ENCODE results near the gene S100A1. TPM values are rescaled to one million over a fixed set of nuclear protein-coding genes. Genes with fewer than 3 reads are reported as not detected.
A peak's percentile ranks its signal among the peaks of the same experiment; 100 is the strongest.
"Not testable (repeated sequence)": the region's sequence is repeated elsewhere in the genome, so short reads cannot be mapped to it uniquely, and the experiment has no call there.

The S100A1 gene
- total RNA-seq (83.1 TPM), polyA plus RNA-seq (ENCODE audit: insufficient read depth, low read depth, low replicate concordance) (332 TPM)
- long read RNA-seq, donor 1, transcript S100A1-201 (3 exons, 594 nt), result major isoform, 8 of 8 reads
- long read RNA-seq, donor 1, partial matches to known transcripts, result 0 of 8 reads
- long read RNA-seq, donor 1, other reads (novel, unspliced or antisense), result 0 of 8 reads
- long read RNA-seq, donor 2, transcript S100A1-201 (3 exons, 594 nt), result major isoform, 13 of 14 reads
- long read RNA-seq, donor 2, partial matches to known transcripts, result 0 of 14 reads
- long read RNA-seq, donor 2, other reads (novel, unspliced or antisense), result 0 of 14 reads
- long read RNA-seq, donor 3, transcript S100A1-201 (3 exons, 594 nt), result major isoform, 17 of 18 reads
- long read RNA-seq, donor 3, partial matches to known transcripts, result 0 of 18 reads
- long read RNA-seq, donor 3, other reads (novel, unspliced or antisense), result 0 of 18 reads
- long read RNA-seq, donor 4, transcript S100A1-201 (3 exons, 594 nt), result major isoform, 9 of 11 reads
- long read RNA-seq, donor 4, partial matches to known transcripts, result 0 of 11 reads
- long read RNA-seq, donor 4, other reads (novel, unspliced or antisense), result 0 of 11 reads
- long read RNA-seq, donor 5, partial matches to known transcripts, result 142 of 143 reads
- long read RNA-seq, donor 5, other reads (novel, unspliced or antisense), result 0 of 143 reads
- long read RNA-seq, donor 6, transcript S100A1-201 (3 exons, 594 nt), result major isoform, 22 of 26 reads
- long read RNA-seq, donor 6, partial matches to known transcripts, result 0 of 26 reads
- long read RNA-seq, donor 6, other reads (novel, unspliced or antisense), result 0 of 26 reads
- long read RNA-seq, donor 7, partial matches to known transcripts, result 0 of 3 reads
- long read RNA-seq, donor 7, other reads (novel, unspliced or antisense), result 2 of 3 reads
- long read RNA-seq, donor 8, transcript S100A1-201 (3 exons, 594 nt), result major isoform, 7 of 7 reads
- long read RNA-seq, donor 8, partial matches to known transcripts, result 0 of 7 reads
- long read RNA-seq, donor 8, other reads (novel, unspliced or antisense), result 0 of 7 reads
- long read RNA-seq, donor 9, transcript S100A1-201 (3 exons, 594 nt), result major isoform, 7 of 7 reads
- long read RNA-seq, donor 9, partial matches to known transcripts, result 0 of 7 reads
- long read RNA-seq, donor 9, other reads (novel, unspliced or antisense), result 0 of 7 reads
- long read RNA-seq, donor 10, transcript S100A1-201 (3 exons, 594 nt), result major isoform, 12 of 16 reads
- long read RNA-seq, donor 10, partial matches to known transcripts, result 0 of 16 reads
- long read RNA-seq, donor 10, other reads (novel, unspliced or antisense), result 0 of 16 reads

DNA sequence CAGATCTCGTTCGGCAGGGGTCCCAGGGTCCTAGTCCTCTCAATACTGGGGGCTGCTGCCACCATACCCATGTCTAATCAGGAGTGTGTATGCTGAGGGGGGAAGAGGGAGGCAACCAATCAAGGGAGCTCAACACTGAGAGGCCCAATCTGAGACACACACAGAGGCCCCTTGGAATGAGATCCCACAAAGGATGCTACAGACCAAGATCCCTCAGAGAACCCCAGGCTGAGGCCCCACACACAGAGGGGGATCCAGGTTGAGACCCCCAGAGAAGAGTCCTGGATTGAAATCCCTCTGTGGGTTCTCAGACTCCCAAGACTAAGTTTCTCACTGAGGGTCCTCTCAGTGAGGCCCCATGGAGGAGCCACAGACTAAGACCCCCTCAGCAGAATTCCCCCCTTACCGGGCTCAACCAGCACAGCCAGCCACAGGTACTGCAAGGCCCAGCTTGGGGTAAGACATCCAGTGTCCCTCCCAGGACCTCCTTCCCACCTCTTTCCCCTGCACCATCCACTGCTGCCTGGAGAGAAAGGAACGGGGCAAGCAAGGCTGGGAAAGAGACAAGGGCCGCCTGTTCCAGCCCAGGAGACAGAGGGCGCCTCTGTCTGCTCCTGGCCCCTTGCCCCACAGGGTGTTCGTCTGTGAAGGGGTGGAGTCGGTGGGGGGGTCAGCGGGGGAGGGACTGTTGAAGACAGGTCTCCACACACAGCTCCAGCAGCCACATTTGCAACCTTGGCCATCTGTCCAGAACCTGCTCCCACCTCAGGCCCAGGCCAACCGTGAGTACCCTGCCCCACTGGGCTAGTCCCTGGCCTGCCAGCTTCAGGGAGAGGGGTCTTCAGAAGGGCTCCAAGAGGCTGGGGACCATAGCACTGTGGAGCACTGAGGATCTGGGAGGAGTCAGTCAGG is at the start of gene S100A1:
TSS of gene S100A1 (plus strand) at position 720 of the 912 bp plus-strand sequence. CDS start 2,088 bp downstream, outside the sequence.
- peak within 1 kb of the TSS; percentile 49 to 91 (median 71) for H3K9ac ChIP-seq (ENCODE audit: low read length in 3 of 3)
- H3K27me3 ChIP-seq (ENCODE audit: control insufficient read depth, insufficient read depth, low read length), result no peaks in the 10 kb centered on the region
- peak within 1 kb of the TSS; percentile 89 for H3K27ac ChIP-seq (ENCODE audit: low read depth in 2 of 2, low read length in 2 of 2)
- peaks cover 0 to 37% (median 21%) of the 10 kb centered on the region in 3 donors for H3K4me1 ChIP-seq (ENCODE audit: control insufficient read depth in 2 of 3, insufficient read depth in 2 of 3, low read depth in 1 of 3, low read length in 3 of 3)
- FAIRE-seq (no peak), DNase-seq (peak in 2 of 5 donors; percentile 78 to 79)
- H3K36me3 ChIP-seq (ENCODE audit: control insufficient read depth in 2 of 3, insufficient read depth in 3 of 3, low read length in 3 of 3), result peaks cover 0 to 4% (median 0%) of the 10 kb centered on the region in 3 donors
- peak within 1 kb of the TSS; percentile 63 to 84 (median 68) for H3K4me3 ChIP-seq (ENCODE audit: low read length in 3 of 3)
- TF ChIP-seq, protein P1, sequence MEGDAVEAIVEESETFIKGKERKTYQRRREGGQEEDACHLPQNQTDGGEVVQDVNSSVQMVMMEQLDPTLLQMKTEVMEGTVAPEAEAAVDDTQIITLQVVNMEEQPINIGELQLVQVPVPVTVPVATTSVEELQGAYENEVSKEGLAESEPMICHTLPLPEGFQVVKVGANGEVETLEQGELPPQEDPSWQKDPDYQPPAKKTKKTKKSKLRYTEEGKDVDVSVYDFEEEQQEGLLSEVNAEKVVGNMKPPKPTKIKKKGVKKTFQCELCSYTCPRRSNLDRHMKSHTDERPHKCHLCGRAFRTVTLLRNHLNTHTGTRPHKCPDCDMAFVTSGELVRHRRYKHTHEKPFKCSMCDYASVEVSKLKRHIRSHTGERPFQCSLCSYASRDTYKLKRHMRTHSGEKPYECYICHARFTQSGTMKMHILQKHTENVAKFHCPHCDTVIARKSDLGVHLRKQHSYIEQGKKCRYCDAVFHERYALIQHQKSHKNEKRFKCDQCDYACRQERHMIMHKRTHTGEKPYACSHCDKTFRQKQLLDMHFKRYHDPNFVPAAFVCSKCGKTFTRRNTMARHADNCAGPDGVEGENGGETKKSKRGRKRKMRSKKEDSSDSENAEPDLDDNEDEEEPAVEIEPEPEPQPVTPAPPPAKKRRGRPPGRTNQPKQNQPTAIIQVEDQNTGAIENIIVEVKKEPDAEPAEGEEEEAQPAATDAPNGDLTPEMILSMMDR (IDR thresholded peaks at IDR 0.05; ENCODE audit: borderline replicate concordance, extremely low read depth, insufficient read depth), result peak; percentile 4
- no peaks in the 10 kb centered on the region for H3K9me3 ChIP-seq (ENCODE audit: control insufficient read depth in 2 of 3, insufficient read depth in 1 of 3, low read length in 3 of 3)
- intact Hi-C loops (cut with DNase I), result no loop called here

DNA sequence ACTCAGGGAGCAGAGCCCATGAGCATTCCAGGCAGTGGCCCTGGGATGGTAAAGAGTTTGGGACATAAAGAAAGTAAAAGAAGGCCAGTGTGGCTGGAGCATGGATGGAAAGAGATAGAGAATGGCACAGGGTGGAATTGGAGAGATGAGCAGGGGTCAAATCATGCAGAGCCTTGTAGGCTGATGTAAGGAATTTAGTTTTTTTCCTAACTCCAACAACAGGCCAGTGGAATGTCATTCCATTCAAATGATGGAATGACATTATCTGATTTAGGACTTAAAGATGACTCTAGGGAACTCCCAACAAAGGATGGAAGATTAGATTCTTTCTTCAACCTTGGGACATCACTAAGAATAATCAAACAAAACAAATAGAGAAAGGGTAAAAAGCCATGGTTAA is 49.7 kb upstream of the S100A1 start:
- FAIRE-seq, result no peak
- H3K9ac ChIP-seq (ENCODE audit: low read length in 3 of 3), result no peak overlapping the region
- no peaks in the 10 kb centered on the region for H3K27me3 ChIP-seq (ENCODE audit: control insufficient read depth, insufficient read depth, low read length)
- DNase-seq, result no peak
- H3K36me3 ChIP-seq (ENCODE audit: control insufficient read depth in 2 of 3, insufficient read depth in 3 of 3, low read length in 3 of 3), result no peaks in the 10 kb centered on the region
- TF ChIP-seq, protein P1 (IDR thresholded peaks at IDR 0.05; ENCODE audit: borderline replicate concordance, extremely low read depth, insufficient read depth), result no peak
- no peaks in the 10 kb centered on the region for H3K4me1 ChIP-seq (ENCODE audit: control insufficient read depth in 2 of 3, insufficient read depth in 2 of 3, low read depth in 1 of 3, low read length in 3 of 3)
- intact Hi-C loops (cut with DNase I), result no loop called here
- H3K27ac ChIP-seq (ENCODE audit: low read depth in 2 of 2, low read length in 2 of 2), result no peak overlapping the region
- H3K9me3 ChIP-seq (ENCODE audit: control insufficient read depth in 2 of 3, insufficient read depth in 1 of 3, low read length in 3 of 3), result no peaks in the 10 kb centered on the region
- no peak overlapping the region for H3K4me3 ChIP-seq (ENCODE audit: low read length in 3 of 3)

DNA sequence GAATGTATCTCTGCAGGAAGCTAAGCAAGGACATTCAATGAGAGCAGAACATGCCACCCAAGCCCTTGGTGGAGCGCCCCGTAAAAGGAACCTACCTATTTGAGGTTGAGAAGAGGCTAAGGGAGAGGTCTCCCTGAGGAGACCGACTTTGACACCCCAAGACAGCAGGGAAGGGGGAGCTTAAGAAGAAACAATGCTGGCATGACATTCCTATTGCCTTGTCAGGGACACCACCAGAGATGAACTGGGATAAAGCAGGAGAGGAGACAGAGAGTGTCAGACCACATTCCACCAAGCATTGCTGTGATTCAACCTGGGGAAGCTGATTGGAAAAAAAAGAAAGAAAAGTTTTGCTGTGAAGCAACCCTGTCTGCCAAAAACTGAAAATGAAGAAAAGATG is 49.3 kb upstream of the S100A1 start:
- intact Hi-C loops (cut with DNase I), result no loop called here
- FAIRE-seq, result no peak
- no peaks in the 10 kb centered on the region for H3K9me3 ChIP-seq (ENCODE audit: control insufficient read depth in 2 of 3, insufficient read depth in 1 of 3, low read length in 3 of 3)
- no peak overlapping the region for H3K9ac ChIP-seq (ENCODE audit: low read length in 3 of 3)
- TF ChIP-seq, protein P1 (IDR thresholded peaks at IDR 0.05; ENCODE audit: borderline replicate concordance, extremely low read depth, insufficient read depth), result no peak
- no peaks in the 10 kb centered on the region for H3K36me3 ChIP-seq (ENCODE audit: control insufficient read depth in 2 of 3, insufficient read depth in 3 of 3, low read length in 3 of 3)
- H3K27me3 ChIP-seq (ENCODE audit: control insufficient read depth, insufficient read depth, low read length), result no peaks in the 10 kb centered on the region
- DNase-seq, result peak in 1 of 5 donors; percentile 2
- no peak overlapping the region for H3K4me3 ChIP-seq (ENCODE audit: low read length in 3 of 3)
- H3K27ac ChIP-seq (ENCODE audit: low read depth in 2 of 2, low read length in 2 of 2), result no peak overlapping the region
- no peaks in the 10 kb centered on the region for H3K4me1 ChIP-seq (ENCODE audit: control insufficient read depth in 2 of 3, insufficient read depth in 2 of 3, low read depth in 1 of 3, low read length in 3 of 3)

DNA sequence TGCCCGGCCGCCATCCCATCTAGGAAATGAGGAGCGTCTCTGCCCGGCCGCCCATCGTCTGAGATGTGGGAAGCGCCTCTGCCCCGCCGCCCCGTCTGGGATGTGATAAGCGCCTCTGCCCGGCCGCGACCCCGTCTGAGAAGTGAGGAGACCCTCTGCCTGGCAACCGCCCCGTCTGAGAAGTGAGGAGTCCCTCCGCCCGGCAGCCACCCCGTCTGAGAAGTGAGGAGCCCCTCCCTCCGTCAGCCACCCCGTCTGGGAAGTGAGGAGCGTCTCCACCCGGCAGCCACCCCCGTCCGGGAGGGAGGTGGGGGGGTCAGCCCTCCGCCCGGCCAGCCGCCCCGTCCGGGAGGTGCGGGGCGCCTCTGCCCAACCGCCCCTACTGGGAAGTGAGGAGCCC is 45.4 kb upstream of the S100A1 start:
- H3K4me1 ChIP-seq (ENCODE audit: control insufficient read depth in 2 of 3, insufficient read depth in 2 of 3, low read depth in 1 of 3, low read length in 3 of 3); H3K4me3 ChIP-seq (ENCODE audit: low read length in 3 of 3); H3K9me3 ChIP-seq (ENCODE audit: control insufficient read depth in 2 of 3, insufficient read depth in 1 of 3, low read length in 3 of 3); H3K36me3 ChIP-seq (ENCODE audit: control insufficient read depth in 2 of 3, insufficient read depth in 3 of 3, low read length in 3 of 3); H3K9ac ChIP-seq (ENCODE audit: low read length in 3 of 3); H3K27ac ChIP-seq (ENCODE audit: low read depth in 2 of 2, low read length in 2 of 2); FAIRE-seq; H3K27me3 ChIP-seq (ENCODE audit: control insufficient read depth, insufficient read depth, low read length); intact Hi-C loops (cut with DNase I): not testable (repeated sequence)
- DNase-seq, result peak in 1 of 5 donors; percentile 69

All from kidney (tissue), 22 donors.